OCI-LY7 (cell line): ENCODE data around the gene SNX13. TPM values are rescaled to one million over a fixed set of nuclear protein-coding genes. Genes with fewer than 3 reads are reported as not detected.

Source experiments
- BruUV-seq: library from RNA; stranded (reverse); fragments of 400-500 nt; replicated peaks from 2 replicates; lab custom pipeline; 2021; lab: Mats Ljungman, UMichigan
- CTCF ChIA-PET: fragments of 300-600 bp; sonication (Branson Sonifier 250); formaldehyde crosslinking; loops from one replicate; lab custom pipeline; 2022; ENCODE audit warnings: antibody characterized with exemption; ENCODE audit not compliant: unreplicated experiment; lab: Charles Lee
- POLR2A ChIA-PET: fragments of 300-600 bp; sonication (Branson Sonifier 250); formaldehyde crosslinking; loops from one replicate; lab custom pipeline; 2022; ENCODE audit warnings: antibody characterized with exemption; lab: Charles Lee
- DNase-seq: peaks from one replicate; pipeline ENCODE4 v3.0.0-alpha.2; 2015; ENCODE audit warnings: low spot score
- H2AFZ ChIP-seq: fragments of 200-600 bp; sonication (generic), shearing (Covaris generic); 2 replicates; pipeline ENCODE4 v1.6.1; 2014; ENCODE audit warnings: mild to moderate bottlenecking, antibody characterized with exemption, low read length, moderate library complexity
- H3K27ac ChIP-seq: fragments of 200-600 bp; sonication (generic); 2 replicates; pipeline ENCODE4 v1.5.1; 2014; ENCODE audit warnings: mixed run types, low read depth, mild to moderate bottlenecking, moderate library complexity, low read length, inconsistent platforms; ENCODE audit not compliant: poor library complexity, severe bottlenecking
- H3K36me3 ChIP-seq: fragments of 200-600 bp; sonication (generic); 2 replicates; pipeline ENCODE4 v1.6.1; 2014; ENCODE audit warnings: mild to moderate bottlenecking, antibody characterized with exemption, low read length, moderate library complexity, mixed read lengths; ENCODE audit not compliant: insufficient read depth
- H3K4me1 ChIP-seq: fragments of 200-600 bp; sonication (generic); 2 replicates; pipeline ENCODE4 v1.5.1; 2014; ENCODE audit warnings: mild to moderate bottlenecking, low read length; ENCODE audit not compliant: insufficient read depth, poor library complexity, severe bottlenecking
- H3K4me2 ChIP-seq: fragments of 200-600 bp; sonication (generic); 2 replicates; pipeline ENCODE4 v1.6.1; 2014; ENCODE audit warnings: mild to moderate bottlenecking, low read length
- H3K4me3 ChIP-seq: fragments of 200-600 bp; sonication (generic); 2 replicates; pipeline ENCODE4 v1.5.1; 2014; ENCODE audit warnings: mild to moderate bottlenecking, low read depth, low read length; ENCODE audit not compliant: poor library complexity, severe bottlenecking
- H3K79me2 ChIP-seq: fragments of 200-600 bp; sonication (generic); 2 replicates; pipeline ENCODE4 v1.6.1; 2016; ENCODE audit warnings: low read depth, mild to moderate bottlenecking, low read length, moderate library complexity, mixed read lengths; ENCODE audit not compliant: insufficient read depth
- H3K9me2 ChIP-seq: fragments of 200-600 bp; sonication (generic); 2 replicates; pipeline ENCODE4 v1.6.1; 2016; ENCODE audit warnings: mild to moderate bottlenecking, low read length, mixed read lengths; ENCODE audit not compliant: insufficient read depth
- H3K9me3 ChIP-seq: fragments of 200-600 bp; sonication (generic); 2 replicates; pipeline ENCODE4 v1.6.1; 2014; ENCODE audit warnings: mild to moderate bottlenecking, mixed run types, low read length, mixed read lengths
- H4K20me1 ChIP-seq: fragments of 200-600 bp; sonication (generic); 2 replicates; pipeline ENCODE4 v1.6.1; 2014; ENCODE audit warnings: mild to moderate bottlenecking, antibody characterized with exemption, low read length, moderate library complexity, mixed read lengths; ENCODE audit not compliant: insufficient read depth
- CTCF ChIP-seq: fragments of 200-600 bp; sonication (generic); conservative IDR thresholded peaks from 2 replicates; pipeline ENCODE4 v1.5.1; 2014; ENCODE audit warnings: mild to moderate bottlenecking, antibody characterized with exemption, low read length, moderate library complexity, mixed read lengths
- EZH2phosphoT487 ChIP-seq: fragments of 200-600 bp; sonication (generic); IDR thresholded peaks from 2 replicates; pipeline ENCODE4 v1.6.1; 2018; ENCODE audit warnings: low read depth, borderline replicate concordance, mild to moderate bottlenecking, mixed run types, antibody characterized with exemption, low read length, moderate library complexity, mixed read lengths
- intact Hi-C: fragments of 100-400 bp; cut with micrococcal nuclease; formaldehyde crosslinking; loops from one replicate; pipeline ENCODE4 v1.10.0; 2022; ENCODE audit not compliant: unreplicated experiment
- total RNA-seq, 2 experiments: library from RNA; depleted of rRNA in 1 of 2; stranded (reverse); fragments of >200 nt in 1 of 2; shearing (Covaris generic) in 1 of 2; gene quantifications; 2 replicates each; pipeline ENCODE4 v1.2.3, GENCODE V29; 2014 to 2022

SNX13 gene
- total RNA-seq, 2 experiments from 2014 or later, result 20.0 to 32.6 TPM

GRCh38 chr7:17946591-17946990, 6.3 kb upstream of the SNX13 start:
- H4K20me1 ChIP-seq, result no peaks in the 10 kb centered on the region
- no peaks in the 10 kb centered on the region for H3K9me3 ChIP-seq
- peak; percentile 35 for DNase-seq
- no peaks in the 10 kb centered on the region; the same call in 1 of the 2 replicates for H3K79me2 ChIP-seq
- H3K4me1 ChIP-seq, result peaks cover 17% of the 10 kb centered on the region
- H3K4me3 ChIP-seq, result peak overlapping the region; percentile 18
- no peaks in the 10 kb centered on the region for H3K9me2 ChIP-seq
- POLR2A ChIA-PET, result interaction anchor here (0.7 to 3.2 kb wide), 6 partner anchors 9 to 918 kb away, joined by 3 to 21 read pairs (median 3); no protein-coding TSS in a partner anchor
- peak overlapping the region; percentile 53 for H3K4me2 ChIP-seq
- TF ChIP-seq EZH2phosphoT487 (no peak), CTCF (no peak)
- H3K27ac ChIP-seq, result no peak overlapping the region
- CTCF ChIA-PET, result no interaction called here
- no peaks in the 10 kb centered on the region for H3K36me3 ChIP-seq
- no peak overlapping the region; the same call in 1 of the 2 replicates for H2AFZ ChIP-seq
- no TSS peak for BruUV-seq
- intact Hi-C loops, result loop anchor here (10.0 kb wide), 1 partner anchor 548 kb away; the partner anchor contains the start of gene HDAC9

- no peaks in the 10 kb centered on the region for H3K9me3 ChIP-seq
- no peak for DNase-seq
- H2AFZ ChIP-seq, result no peak overlapping the region
- POLR2A ChIA-PET, result interaction anchor here (2.5 kb wide), 1 partner anchor 12 kb away, joined by 10 read pairs; no protein-coding TSS in a partner anchor
- BruUV-seq, result no TSS peak
- peaks cover 10% of the 10 kb centered on the region; the same call in 1 of the 2 replicates for H3K79me2 ChIP-seq
- no peak overlapping the region for H3K4me2 ChIP-seq
- TF ChIP-seq EZH2phosphoT487 (no peak), CTCF (peak; percentile 53; the same call in 1 of the 2 replicates)
- intact Hi-C loops, result loop anchor here (10.0 kb wide), 1 partner anchor 550 kb away; the partner anchor contains the start of gene HDAC9
- H3K4me1 ChIP-seq, result peaks cover 24% of the 10 kb centered on the region
- no peaks in the 10 kb centered on the region for H4K20me1 ChIP-seq
- no peak overlapping the region for H3K27ac ChIP-seq
- H3K9me2 ChIP-seq, result no peaks in the 10 kb centered on the region
- CTCF ChIA-PET, result no interaction called here
- H3K4me3 ChIP-seq, result no peak overlapping the region
- no peaks in the 10 kb centered on the region for H3K36me3 ChIP-seq
Measured at GRCh38 chr7:17944720-17945119, 4.4 kb upstream of the SNX13 start.

GRCh38 chr7:17943006-17943405, 2.7 kb upstream of the SNX13 start:
- Histone ChIP-seq H3K9me2 (no peaks in the 10 kb centered on the region), H3K4me1 (peaks cover 30% of the 10 kb centered on the region), H3K27ac (no peak overlapping the region), H3K9me3 (no peaks in the 10 kb centered on the region), H4K20me1 (no peaks in the 10 kb centered on the region; the same call in 1 of the 2 replicates), H2AFZ (no peak overlapping the region), H3K4me2 (no peak overlapping the region), H3K79me2 (peaks cover 27% of the 10 kb centered on the region), H3K4me3 (no peak overlapping the region), H3K36me3 (no peaks in the 10 kb centered on the region)
- CTCF ChIA-PET, result no interaction called here
- intact Hi-C loops, result loop anchor here (10.0 kb wide), 1 partner anchor 552 kb away; the partner anchor contains the start of gene HDAC9
- no TSS peak for BruUV-seq
- TF ChIP-seq CTCF (no peak), EZH2phosphoT487 (no peak)
- POLR2A ChIA-PET, result interaction anchor here (0.5 to 1.5 kb wide), 4 partner anchors 9 to 579 kb away, joined by 3 to 9 read pairs (median 4); no protein-coding TSS in a partner anchor
- no peak for DNase-seq
